HEK293 (cell line): ENCODE data around the gene DPF3.

Experiments used
- CTCF ChIA-PET: fragments of 350-600 bp; formaldehyde crosslinking; extraction: SDS; loops from one replicate; lab custom pipeline; 2021; ENCODE audit warnings: antibody characterized with exemption; lab: Yijun Ruan, JAX
- POLR2A ChIA-PET: fragments of 300-600 bp; formaldehyde crosslinking; extraction: SDS; loops from one replicate; lab custom pipeline; 2020; ENCODE audit warnings: antibody characterized with exemption, inconsistent platforms; lab: Yijun Ruan, JAX
- H3K27ac ChIP-seq: fragments of 200-500 bp; sonication (Bioruptor generic); 2 replicates; pipeline ENCODE4 v1.5.1; 2014; ENCODE audit warnings: low read depth, low read length, control low read depth, inconsistent platforms; ENCODE audit errors: extremely low read depth
- H3K36me3 ChIP-seq, 2 experiments: fragments of 200-500 bp in 1 of 2; sonication (Bioruptor generic) in 1 of 2; 1 replicate in 1 of 2; 2 replicates in 1 of 2; pipeline ENCODE4 v1.5.1; 2014 to 2017; ENCODE audit warnings: inconsistent platforms in 2 of 2, low read length in 2 of 2; ENCODE audit not compliant: control insufficient read depth in 2 of 2, insufficient read depth in 1 of 2
- H3K4me1 ChIP-seq: fragments of 200-500 bp; sonication (Bioruptor generic); 2 replicates; pipeline ENCODE4 v1.5.1; 2014; ENCODE audit warnings: mild to moderate bottlenecking, low read length, inconsistent platforms; ENCODE audit not compliant: control insufficient read depth, insufficient read depth
- H3K4me3 ChIP-seq: 2 replicates; pipeline ENCODE4 v1.5.1; 2011; ENCODE audit warnings: low read depth, mild to moderate bottlenecking, control low read depth, low read length, moderate library complexity
- H3K9me3 ChIP-seq: fragments of 200-500 bp; sonication (Bioruptor generic); 2 replicates; pipeline ENCODE4 v1.5.1; 2014; ENCODE audit warnings: low read depth, low read length, inconsistent platforms; ENCODE audit not compliant: control insufficient read depth, insufficient read depth
- EGR2 ChIP-seq: fragments of 450-650 bp; formaldehyde crosslinking; IDR thresholded peaks from 2 replicates; pipeline ENCODE4 v1.5.1; 2016; ENCODE audit warnings: low read depth, missing biosample characterization, missing genetic modification characterization
- FEZF1 ChIP-seq: fragments of 450-650 bp; formaldehyde crosslinking; IDR thresholded peaks from 2 replicates; pipeline ENCODE4 v1.5.1; 2016; ENCODE audit warnings: missing biosample characterization, missing genetic modification characterization
- GLIS2 ChIP-seq: fragments of 450-650 bp; formaldehyde crosslinking; IDR thresholded peaks from 2 replicates; pipeline ENCODE4 v1.5.1; 2016; ENCODE audit warnings: missing biosample characterization, missing genetic modification characterization
- KLF16 ChIP-seq: fragments of 450-650 bp; formaldehyde crosslinking; IDR thresholded peaks from 2 replicates; pipeline ENCODE4 v1.5.1; 2017; ENCODE audit warnings: missing biosample characterization, missing genetic modification characterization
- OSR2 ChIP-seq: fragments of 450-650 bp; formaldehyde crosslinking; IDR thresholded peaks from 2 replicates; pipeline ENCODE4 v1.5.1; 2016; ENCODE audit warnings: missing biosample characterization, missing genetic modification characterization
- YY1 ChIP-seq: fragments of 450-650 bp; formaldehyde crosslinking; IDR thresholded peaks from 2 replicates; pipeline ENCODE4 v1.5.1; 2018; ENCODE audit warnings: missing biosample characterization, missing genetic modification characterization
- ZBTB44 ChIP-seq: fragments of 450-650 bp; IDR thresholded peaks from 2 replicates; pipeline ENCODE4 v1.5.1; 2018; ENCODE audit warnings: missing biosample characterization, mild to moderate bottlenecking, missing genetic modification characterization
- ZNF148 ChIP-seq: fragments of 450-650 bp; formaldehyde crosslinking; IDR thresholded peaks from 2 replicates; pipeline ENCODE4 v1.5.0; 2017; ENCODE audit warnings: missing biosample characterization, missing genetic modification characterization, borderline replicate concordance
- ZNF175 ChIP-seq: fragments of 450-650 bp; formaldehyde crosslinking; IDR thresholded peaks from 2 replicates; pipeline ENCODE4 v1.5.1; 2016; ENCODE audit warnings: missing biosample characterization, missing genetic modification characterization
- ZNF23 ChIP-seq: fragments of 450-650 bp; formaldehyde crosslinking; IDR thresholded peaks from 2 replicates; pipeline ENCODE4 v1.5.1; 2016; ENCODE audit warnings: missing biosample characterization, missing genetic modification characterization, borderline replicate concordance
- ZNF394 ChIP-seq: fragments of 450-650 bp; formaldehyde crosslinking; IDR thresholded peaks from 2 replicates; pipeline ENCODE4 v1.5.1; 2016; ENCODE audit warnings: missing biosample characterization, missing genetic modification characterization, mild to moderate bottlenecking, moderate library complexity, borderline replicate concordance
- ZNF521 ChIP-seq: fragments of 450-650 bp; formaldehyde crosslinking; IDR thresholded peaks from 2 replicates; pipeline ENCODE4 v1.5.1; 2017; ENCODE audit warnings: missing biosample characterization, mild to moderate bottlenecking, missing genetic modification characterization
- ZNF654 ChIP-seq: fragments of 450-650 bp; formaldehyde crosslinking; IDR thresholded peaks from 2 replicates; pipeline ENCODE4 v1.5.1; 2016; ENCODE audit warnings: low read depth, missing biosample characterization, missing genetic modification characterization
- ZNF660 ChIP-seq: fragments of 450-650 bp; IDR thresholded peaks from 2 replicates; pipeline ENCODE4 v1.5.1; 2018; ENCODE audit warnings: missing biosample characterization, mild to moderate bottlenecking, missing genetic modification characterization
- ZNF704 ChIP-seq: fragments of 450-650 bp; formaldehyde crosslinking; IDR thresholded peaks from 2 replicates; pipeline ENCODE4 v1.5.1; 2016; ENCODE audit warnings: missing biosample characterization, missing genetic modification characterization
- ZSCAN4 ChIP-seq: fragments of 450-650 bp; formaldehyde crosslinking; IDR thresholded peaks from 2 replicates; pipeline ENCODE4 v1.5.1; 2017; ENCODE audit warnings: missing biosample characterization, missing genetic modification characterization

DPF3 gene

GRCh38 chr14:72614365-72614764 is 279.5 kb downstream of the DPF3 start:
- TF ChIP-seq YY1 (tag by site-specific recombination) (no peak), ZNF148 (tag by site-specific recombination) (no peak), ZBTB44 (tag by site-specific recombination) (no peak)
- POLR2A ChIA-PET = interaction anchor here (0.6 kb wide), 1 partner anchor 36 kb away, joined by 3 read pairs; no protein-coding TSS in a partner anchor
- Histone ChIP-seq H3K4me1 (no peaks in the 10 kb centered on the region), H3K4me3 (no peak overlapping the region), H3K27ac (no peak overlapping the region), H3K9me3 (no peaks in the 10 kb centered on the region), H3K36me3 (no peaks in the 10 kb centered on the region)
- CTCF ChIA-PET = no interaction called here

GRCh38 chr14:72613975-72614319 is 280.0 kb downstream of the DPF3 start:
- Histone ChIP-seq H3K4me1 (no peaks in the 10 kb centered on the region), H3K27ac (no peak overlapping the region), H3K4me3 (no peak overlapping the region), H3K9me3 (no peaks in the 10 kb centered on the region), H3K36me3 (no peaks in the 10 kb centered on the region)
- TF ChIP-seq OSR2 = no peak
- TF ChIP-seq ZSCAN4 (tag by site-specific recombination) = no peak
- no peak for TF ChIP-seq KLF16 (tag by site-specific recombination)
- TF ChIP-seq EGR2 (tag by site-specific recombination) = no peak
- TF ChIP-seq ZNF394 (tag by site-specific recombination) = no peak
- no peak for TF ChIP-seq ZNF660 (tag by site-specific recombination)
- no peak for TF ChIP-seq ZNF521 (tag by site-specific recombination)
- no peak for TF ChIP-seq ZNF704 (tag by site-specific recombination)
- TF ChIP-seq ZNF654 (tag by site-specific recombination) = no peak
- TF ChIP-seq FEZF1 = no peak
- POLR2A ChIA-PET = no interaction called here
- CTCF ChIA-PET = no interaction called here

- ChIA-PET POLR2A (no interaction called here), CTCF (no interaction called here)
- no peak for TF ChIP-seq GLIS2 (tag by site-specific recombination)
- no peak for TF ChIP-seq OSR2
- 0 out of 2 replicates have a peak, but pooled peaks have one; percentile 16 for TF ChIP-seq EGR2 (tag by site-specific recombination)
- no peak for TF ChIP-seq ZNF23 (tag by site-specific recombination)
- no peak for TF ChIP-seq ZNF175
- no peaks in the 10 kb centered on the region for H3K9me3 ChIP-seq
- H3K4me1 ChIP-seq = no peaks in the 10 kb centered on the region
- no peak overlapping the region for H3K4me3 ChIP-seq
- H3K36me3 ChIP-seq = no peaks in the 10 kb centered on the region
- H3K27ac ChIP-seq = no peak overlapping the region
Measured at GRCh38 chr14:72613231-72613974, 280.5 kb downstream of the DPF3 start.
